Kasumi-1 (cell line): ENCODE data around the gene KCNAB2.
A peak's percentile ranks its signal among the peaks of the same experiment; 100 is the strongest.

Source experiments
- DNase-seq, 2 experiments: peaks; one replicate each; lab custom pipeline; 2025; lab: John Stamatoyannopoulos, UW

Gene KCNAB2

DNA sequence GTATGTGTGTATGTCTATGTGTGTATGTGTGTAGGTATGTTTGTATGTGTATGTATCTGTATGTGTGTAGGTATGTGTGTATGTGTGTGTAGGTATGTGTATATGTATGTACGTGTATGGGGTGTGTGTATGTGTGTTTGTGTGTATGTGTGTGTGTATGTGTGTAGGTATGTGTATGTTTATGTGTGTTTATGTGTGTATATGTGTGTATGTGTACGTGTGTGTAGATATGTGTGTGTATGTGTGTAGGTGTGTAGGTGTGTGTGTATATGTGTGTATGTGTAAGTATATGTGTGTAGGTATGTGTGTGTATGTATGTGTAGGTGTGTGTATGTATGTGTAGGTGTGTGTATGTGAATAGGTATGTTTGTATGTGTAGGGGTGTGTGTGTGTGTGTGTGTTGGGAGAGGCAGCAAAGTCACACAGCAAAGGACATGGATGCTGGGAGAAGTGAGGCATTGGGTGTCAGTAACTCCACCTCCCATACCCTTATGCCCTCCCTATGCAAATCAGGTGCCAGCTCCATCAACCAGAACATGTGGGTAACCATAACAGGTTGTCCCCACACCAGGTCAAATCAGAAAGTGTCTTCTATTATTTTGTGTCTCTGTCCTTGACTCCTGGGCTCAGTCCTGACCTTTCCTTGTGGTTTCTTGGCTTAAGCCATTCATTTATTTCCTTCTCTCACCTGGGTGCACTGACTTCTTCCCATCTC lies 15.0 kb upstream of the KCNAB2 start:
- no peak for DNase-seq

DNA sequence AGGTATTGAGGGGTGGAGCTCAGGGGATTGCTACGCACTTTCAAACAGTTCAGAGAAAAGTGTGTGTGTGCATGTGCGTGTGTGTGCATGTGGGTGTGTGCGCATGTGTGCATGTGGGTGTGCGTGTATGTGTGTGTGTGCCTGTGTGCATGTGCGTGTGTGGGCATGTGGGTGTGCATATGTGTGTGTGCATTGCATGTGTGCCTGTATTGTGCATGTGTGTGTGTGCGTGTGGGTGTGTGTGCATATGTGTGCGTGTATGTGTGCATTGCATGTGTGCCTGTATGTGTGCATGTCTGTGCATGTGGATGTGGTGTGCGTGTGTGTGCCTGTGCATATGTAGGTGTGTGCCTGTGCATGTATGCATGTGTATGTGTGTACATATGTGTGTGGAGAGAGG lies 12.6 kb upstream of the KCNAB2 start:
- DNase-seq, result no peak

DNA sequence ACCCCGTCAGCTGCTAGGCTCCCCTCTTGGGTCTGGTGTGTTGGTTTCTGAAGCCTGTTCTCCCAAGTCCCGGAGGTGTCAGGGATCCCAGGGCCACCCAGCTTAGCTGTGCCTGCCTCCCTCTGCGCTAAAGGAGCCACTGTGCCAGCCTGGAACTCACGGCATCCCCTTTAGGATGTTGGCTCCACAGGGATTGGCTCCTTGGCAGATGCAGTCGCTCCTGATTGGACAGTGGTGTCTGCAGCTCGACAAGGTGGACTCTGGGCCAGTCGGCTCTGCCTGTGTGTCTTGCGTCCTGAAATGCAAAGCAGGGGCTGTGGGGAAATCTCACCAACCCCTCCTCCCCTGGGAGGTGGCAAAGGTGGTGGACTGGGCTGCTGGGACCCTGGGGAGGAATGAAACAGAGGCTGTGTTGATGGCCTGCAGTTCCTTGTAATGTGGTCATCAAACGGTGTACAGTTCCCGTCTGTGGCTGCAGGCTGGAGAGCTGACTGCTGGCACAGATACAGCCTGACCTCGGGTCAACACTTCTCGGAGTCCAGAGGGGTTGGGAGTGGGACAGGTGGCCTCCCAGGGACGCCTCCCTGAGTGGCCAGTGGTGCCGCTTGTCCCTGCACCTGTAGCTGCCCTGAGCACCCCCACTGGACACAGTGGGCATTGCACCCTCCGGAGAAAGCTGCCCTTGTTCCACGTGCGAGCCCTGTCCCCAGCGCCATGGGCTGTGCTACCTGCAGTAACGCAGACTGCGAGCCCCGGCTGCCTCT lies 11.5 kb upstream of the KCNAB2 start:
- DNase-seq, result no peak

DNA sequence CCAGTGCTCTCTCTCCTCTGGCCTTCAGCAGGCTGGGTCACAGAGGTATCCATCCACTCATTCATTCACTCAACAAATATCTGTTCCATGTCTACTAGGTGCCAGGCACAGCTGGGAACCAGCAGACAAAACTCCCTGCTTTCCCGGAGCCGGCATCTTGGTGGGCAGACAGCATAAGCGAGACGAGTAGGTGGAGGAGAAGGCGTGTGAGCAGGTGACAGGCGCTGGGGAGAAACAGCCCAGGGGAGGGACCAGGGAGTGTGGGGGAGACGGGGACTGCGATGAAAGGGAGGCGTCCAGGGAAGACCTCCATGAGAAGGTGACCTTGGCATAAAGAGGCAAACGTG lies 11.0 kb upstream of the KCNAB2 start:
- DNase-seq, result no peak

DNA sequence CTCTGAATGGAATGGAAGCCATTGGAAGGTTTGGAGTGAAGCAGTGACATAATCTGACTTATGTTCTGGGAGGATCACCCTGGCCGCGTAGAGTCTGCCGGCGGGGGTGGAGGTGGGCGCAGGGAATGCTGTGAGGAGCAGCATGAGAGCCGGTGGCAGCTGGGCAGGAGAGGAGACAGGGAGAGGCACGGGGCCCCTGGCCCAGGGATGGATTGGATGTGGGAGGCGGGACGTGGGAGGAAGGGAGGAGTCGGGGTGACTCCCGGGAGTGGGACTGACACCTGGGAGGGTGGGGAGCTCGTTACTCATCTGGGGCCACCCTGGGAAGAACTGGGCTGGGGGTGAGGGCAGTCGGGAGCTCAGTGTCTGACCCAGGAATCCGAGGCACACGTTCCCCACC lies 10.4 kb upstream of the KCNAB2 start:
- no peak for DNase-seq

DNA sequence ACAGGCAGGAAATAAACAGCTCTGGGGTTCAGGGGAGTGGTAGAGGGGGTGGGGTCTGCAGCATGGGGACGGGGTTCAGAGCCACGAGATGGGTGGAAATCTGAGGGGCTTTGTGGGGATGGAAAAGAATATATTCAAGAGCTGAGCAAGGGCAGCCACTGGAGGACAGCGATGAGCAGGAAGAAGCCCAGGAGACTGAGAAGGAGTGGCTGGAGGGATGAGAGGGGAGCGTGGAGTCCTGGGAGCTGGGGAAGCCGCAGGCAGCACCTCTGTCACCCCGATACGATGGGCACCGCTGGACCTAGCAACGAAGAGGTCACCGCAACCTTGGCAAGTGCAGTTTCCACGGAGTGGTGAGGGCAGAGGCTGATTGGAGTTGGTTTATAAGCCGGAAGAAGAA lies 10.0 kb upstream of the KCNAB2 start:
- DNase-seq, result peak; percentile 9 to 18

DNA sequence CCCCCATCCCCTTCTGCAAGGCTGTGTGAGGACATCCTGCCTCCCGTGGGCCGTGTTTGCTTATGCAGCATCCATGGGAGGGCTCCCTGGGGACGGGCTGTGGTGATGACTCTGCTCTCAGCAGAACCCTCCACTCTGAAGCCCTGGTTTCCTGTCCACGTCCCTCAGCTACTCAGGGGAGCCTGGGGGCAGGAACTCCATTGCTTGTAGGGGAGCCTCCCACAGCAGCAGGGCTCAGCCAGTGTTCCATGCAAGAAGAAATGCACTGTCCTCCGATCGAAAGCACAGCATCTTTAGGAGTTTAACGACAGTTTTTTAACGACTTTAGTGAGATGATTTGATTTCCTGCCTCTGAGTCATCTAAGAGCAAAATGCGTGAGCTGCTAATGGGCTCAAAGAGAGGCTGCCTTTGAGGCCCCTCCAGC lies 8.3 kb upstream of the KCNAB2 start:
- DNase-seq, result peak in 1 of 2 experiments; percentile 6

DNA sequence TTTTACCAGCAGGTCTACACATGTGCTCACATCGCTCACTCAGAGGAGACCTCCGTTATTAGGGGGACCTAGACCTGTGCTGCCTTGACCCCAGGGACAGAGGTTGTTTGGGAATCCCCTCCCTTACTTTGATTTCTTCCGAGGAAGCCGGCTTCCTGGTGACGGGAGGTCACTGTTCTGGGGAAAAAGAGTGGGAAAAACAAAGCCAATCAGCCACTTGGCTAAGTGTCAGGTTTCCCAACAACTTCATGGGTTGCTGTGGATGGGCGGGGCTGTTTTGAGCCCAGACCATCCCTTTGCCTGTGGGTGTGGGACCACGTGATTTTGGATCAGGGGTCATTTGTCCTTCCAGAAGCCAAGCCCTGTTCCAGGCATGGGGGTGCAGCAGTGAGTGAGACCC lies 7.1 kb upstream of the KCNAB2 start:
- DNase-seq, result no peak

DNA sequence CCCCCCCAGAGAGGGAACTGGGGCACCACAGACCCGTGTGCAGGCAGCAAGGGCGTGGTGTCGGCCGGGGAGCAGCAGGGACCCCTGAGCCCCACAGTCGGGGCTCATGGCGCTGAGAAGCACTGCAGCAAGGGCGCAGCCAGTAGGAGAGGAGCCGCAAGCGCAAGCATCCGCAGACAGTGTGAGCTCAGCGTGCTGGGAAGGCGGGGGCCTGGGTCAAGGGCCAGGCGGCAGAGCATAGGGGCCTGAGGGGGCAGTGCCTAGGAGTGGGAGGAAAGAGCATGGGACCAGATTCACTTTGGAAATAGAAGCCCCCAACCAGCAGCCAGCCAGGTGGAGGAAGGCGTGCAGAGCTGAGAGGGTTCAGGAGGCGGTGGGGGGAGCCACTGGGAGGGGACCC lies 6.7 kb upstream of the KCNAB2 start:
- DNase-seq, result no peak

DNA sequence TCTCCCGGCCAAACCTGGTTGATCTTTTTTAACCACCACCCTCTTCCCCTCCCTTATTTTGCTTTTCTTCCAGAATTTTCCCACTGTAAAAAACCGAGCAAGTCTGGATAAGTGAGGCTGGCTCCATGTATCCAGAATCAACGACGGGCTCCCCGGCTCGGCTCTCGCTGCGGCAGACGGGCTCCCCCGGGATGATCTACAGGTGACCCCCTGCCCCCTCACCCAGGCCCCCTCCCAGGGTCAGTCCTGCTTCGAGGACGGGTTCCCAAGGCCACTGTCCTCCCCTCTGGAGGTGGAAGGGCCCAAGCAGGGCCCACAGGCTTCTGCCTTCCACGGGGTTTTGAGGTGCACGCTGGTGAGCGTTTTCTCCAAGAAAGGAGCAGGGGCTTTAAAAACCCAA lies 5.2 kb upstream of the KCNAB2 start:
- no peak for DNase-seq

DNA sequence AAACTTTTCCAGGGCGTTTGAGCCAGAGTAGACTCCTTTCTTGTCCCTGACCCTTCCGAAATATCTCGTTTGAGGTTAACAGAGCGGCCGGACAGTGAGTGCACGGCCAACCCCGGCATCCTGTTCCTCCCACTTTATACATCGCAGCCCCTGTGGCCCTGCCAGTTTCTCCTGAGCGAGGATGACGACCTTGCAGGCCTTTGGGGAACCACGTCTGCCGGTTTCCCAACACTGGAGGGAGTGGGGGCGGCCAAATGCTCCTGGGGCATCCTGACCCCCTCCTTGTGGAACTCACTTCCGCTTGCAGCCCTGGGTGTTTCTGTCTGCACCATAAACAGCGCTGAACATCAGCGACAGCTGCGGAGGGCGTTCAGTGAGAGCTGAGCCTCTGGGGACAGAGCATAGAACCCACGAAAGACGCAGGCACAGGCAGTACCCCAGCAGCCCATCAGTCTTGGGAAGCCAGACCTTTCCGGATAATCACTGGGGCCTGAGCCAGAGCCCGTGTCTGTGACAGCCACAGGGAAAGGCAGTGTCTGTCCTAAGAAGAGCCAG lies 4.8 kb upstream of the KCNAB2 start:
- no peak for DNase-seq

DNA sequence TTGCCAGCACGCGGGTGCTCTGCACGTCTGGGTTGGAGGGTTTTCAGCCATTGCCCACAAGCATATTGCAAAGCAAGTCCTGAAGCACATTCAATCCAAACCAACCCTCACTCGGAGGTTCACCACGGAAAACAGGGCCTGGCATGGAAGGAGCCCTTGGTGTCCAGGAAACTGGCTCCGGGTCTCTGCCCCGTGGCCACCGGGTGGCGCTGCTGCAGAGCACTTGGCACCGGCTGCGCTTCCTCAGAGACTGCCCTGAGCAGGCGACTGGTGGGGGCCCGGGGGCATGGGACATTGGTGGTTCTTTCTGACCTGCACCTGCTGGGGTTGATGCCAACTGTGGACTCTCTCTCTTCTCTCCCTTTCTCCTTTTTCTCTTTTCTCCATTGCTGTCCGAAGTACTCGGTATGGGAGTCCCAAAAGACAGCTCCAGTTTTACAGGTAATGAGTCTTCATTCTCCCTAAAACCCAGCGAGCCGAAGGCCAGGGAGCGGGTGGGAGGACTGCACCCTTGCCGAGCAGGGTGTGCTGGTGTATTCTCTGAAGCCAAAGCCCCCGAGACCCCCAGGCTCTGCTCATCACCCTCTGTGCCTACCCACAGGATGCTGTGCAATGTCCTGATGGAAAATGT lies 4.1 kb upstream of the KCNAB2 start:
- peak in 1 of 2 experiments; percentile 22 for DNase-seq

DNA sequence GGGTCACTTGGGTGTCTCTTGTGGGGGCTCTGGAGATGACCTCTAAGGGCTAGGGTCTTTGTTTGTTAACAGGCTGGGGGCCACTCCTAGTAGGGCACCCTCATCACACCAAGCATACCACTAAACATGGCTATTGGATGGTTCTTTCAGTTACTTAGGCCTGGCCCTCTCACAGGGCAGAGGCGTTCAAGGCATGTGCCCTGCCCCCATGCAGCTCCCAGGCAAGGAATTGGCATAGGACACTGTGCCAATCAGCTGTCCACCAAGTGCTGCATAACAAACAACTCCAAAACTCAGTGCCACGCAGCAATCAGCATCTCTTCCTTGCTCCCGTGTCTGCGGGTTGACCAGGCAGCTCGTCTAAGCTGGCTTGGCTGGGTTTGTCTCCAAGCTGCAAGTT lies 2.1 kb upstream of the KCNAB2 start:
- no peak for DNase-seq

DNA sequence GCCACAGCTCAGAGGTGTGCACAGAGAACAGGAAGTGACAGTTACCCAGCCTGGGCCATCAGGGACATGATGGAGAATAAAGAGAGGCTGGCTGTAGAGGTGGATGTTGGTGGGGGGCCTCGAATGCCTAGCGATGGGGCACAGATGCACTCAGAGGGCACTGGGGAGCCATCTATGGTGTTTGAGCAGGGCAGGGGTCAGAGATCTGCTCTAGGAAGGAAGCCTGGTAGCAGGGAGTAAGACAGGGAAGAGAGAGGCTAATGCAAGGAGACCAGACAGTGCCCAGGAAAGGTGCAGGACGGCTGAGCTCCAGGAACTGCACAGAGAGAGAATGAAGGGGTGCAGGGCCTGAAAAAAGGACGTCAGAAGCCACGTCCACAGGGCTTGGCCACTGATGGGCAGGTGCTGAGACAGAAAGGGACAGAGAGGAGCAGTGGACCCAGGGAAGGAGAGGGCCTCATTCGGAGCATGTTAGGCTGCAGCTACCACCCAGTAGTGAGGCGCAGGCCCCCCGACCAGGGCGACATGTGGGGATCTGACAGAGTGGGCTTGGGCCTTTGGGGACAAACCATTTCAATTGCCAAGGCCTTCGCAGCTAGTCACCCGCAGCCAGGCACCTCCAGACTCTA lies 1.1 kb upstream of the KCNAB2 start:
- no peak for DNase-seq

DNA sequence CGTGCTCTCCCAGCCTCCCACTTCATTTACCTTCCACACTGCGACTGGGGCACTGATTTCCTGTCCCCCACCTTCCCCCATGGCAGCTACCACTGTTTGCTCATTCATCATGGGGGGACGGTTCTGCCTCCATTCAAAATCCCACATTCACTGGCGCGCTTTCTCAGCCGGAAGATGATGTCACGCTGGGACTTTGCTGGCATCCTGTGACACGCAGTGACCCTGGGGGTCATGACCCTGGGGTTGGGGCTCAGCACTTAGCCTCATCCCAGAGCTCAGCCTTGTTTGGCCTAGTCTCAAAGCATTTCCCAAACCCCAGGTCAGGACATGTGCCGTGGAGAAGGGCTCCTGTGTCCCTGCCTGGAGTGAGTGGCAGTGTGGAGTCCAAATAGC lies 582 bp upstream of the KCNAB2 start:
- DNase-seq, result no peak

DNA sequence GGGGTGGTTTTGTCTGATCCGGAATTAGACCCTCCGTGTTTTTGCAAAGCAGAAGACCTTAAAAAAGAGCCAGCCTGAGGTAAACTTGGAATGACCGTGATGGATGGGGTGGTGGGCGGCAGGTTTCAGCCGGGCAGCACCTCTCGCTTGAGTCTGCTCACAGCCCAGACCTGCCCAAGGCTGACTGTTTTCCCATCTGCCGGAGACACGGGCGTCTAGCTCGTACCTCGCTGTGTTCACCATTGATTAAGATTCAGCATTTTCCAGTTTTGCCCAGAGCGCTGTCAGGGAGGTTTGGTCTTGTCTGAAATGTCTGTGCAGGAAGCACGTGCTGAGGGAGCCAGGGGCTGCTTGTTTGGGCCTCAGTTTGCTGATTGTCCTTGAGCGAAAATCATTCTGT lies 591 bp downstream of the KCNAB2 start:
- no peak for DNase-seq

DNA sequence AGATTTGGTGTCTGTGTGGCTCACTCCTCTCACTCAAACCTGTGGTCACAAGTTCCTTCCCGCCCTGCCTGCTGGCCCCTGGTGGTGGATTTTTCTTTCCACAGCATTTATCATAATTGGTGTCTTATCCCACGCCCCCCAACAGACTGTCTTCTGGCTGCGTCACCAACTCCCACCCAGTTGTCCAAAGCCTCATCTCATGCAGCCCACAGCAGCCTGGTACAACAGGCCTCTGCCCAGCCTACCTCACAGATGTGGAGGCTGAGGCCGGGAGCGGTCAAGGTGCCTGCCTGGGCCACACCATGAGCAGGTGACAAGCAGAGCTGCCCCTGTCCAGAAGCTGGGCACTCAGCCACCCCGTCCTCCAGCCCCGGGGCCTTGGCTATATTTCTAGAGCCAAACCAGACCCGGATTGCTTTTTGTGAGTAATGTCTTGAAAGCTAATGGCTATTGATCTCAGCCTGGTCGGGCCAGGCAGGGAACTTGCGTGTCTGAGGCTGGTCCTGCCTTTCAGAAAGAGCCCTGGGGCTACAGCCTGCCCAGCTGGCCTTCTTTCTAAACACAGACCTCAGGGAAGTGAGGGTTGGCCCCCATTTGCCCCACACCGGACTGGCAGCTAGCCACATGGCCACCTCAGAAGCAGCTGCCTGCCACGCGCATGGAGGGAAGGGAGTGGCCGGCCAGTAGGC lies 2.6 kb downstream of the KCNAB2 start:
- no peak for DNase-seq

DNA sequence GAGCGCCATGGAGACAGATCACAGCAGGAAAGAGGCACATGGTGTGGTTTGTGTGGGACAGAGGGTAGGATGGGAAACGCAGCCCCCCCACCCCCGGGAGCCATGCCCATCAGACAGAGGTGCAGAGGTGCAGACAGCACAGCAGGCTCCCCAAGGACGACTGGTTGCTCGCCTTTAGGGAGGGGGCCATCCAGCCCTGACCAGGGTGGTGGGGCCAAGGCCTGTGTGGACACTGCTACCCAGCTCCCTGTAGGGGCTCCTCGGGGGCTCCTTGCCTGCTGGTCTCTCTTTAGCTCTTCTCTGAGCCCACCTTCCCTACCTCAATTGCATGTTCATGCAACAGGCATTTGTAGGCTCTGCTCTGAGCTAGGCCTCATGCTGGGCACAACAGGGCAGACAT lies 3.7 kb downstream of the KCNAB2 start:
- no peak for DNase-seq

DNA sequence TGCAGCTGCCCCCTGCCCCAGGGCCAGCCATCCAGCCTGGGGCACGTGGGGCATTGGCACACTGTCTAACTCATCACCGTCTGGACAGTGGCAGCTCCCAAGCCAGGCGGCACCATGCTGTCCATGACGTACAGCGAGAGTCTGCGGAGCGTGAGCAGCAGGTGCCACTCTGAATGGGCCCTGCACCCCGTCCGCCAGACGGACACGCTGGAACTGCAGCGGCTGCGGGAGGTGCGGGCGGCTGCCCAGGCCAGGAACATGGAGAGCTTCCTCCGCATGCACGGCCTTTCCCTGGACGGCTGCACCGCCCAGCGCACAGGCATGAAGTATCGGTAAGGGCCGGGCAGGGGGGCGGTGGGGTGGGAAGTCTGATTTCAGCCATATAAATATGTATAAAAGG lies 5.7 kb downstream of the KCNAB2 start:
- DNase-seq, result no peak

DNA sequence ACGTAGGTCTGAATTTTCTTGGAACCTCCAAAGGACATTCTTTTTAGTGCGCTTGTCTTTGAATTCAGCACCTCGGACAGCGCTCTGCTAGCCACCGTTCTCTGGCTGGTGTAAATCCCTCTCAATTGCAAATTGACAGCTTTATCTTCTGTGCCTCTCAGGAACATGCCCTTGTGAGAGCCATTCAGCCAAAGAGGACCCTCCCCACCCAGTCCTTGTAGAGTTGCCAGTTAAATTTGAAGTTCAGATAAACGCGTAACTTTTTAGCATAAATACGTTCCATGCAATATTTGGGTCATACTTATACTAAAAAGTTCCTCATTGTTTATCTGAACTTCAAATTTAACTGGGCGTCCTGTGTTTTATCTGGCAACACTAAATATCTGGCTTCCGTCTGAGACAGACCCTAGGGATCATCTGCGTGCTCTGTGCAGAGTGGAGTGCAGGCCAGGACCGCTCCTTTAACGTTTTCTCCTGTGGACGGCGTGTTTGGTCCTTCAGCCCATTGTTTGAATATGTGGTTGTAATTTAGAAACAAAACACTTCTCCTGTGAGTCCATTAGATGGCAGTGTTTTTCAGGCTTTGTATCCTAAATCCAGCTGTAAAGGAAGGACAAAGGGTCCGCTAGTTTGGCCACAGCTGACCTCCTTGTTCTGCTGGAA lies 7.0 kb downstream of the KCNAB2 start:
- DNase-seq, result peak; percentile 43 to 58

DNA sequence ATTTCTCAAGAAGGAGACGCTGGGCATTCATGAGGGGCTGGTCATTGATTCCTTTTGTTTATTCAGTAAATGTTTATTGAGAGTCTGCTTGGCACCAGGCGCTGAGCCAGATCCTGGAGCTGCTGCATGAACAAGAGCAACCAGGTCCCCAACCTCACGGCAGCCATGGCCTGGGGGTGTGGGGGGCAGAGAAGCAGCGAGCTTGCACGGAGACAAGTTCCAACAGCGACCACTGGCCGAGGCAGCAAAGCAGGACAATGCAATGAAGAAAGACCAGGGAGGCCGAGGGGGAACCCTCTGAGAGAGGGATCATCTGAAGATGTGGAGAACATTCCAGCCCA lies 7.5 kb downstream of the KCNAB2 start:
- DNase-seq, result no peak

DNA sequence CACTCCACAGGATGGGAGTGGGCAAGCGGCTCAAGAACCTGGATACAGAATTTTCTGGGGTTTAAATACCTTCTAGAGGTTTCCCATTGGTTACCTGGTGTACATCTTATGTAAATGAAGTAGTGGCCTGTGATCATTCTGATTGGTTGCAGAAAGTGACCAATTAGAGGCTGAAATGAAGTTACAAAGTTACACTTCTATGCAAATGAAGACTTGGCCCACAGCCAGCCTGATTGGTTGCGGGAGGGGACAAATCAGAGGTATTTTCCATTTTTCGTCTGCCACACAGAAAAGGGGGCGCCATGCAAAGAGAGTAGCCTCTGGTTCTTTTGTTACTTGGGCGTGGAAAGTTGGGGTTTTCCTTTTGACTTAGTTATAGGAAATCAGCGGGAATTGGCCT lies 8.9 kb downstream of the KCNAB2 start:
- DNase-seq, result no peak
